Nucleus accumbens (tissue), 56 donors: Measurements from ENCODE around the gene RSAD1.

Source experiments
- DNase-seq, 56 donors: peaks; one replicate each; lab custom pipeline; 2025; lab: John Stamatoyannopoulos, UW

The RSAD1 gene

DNA sequence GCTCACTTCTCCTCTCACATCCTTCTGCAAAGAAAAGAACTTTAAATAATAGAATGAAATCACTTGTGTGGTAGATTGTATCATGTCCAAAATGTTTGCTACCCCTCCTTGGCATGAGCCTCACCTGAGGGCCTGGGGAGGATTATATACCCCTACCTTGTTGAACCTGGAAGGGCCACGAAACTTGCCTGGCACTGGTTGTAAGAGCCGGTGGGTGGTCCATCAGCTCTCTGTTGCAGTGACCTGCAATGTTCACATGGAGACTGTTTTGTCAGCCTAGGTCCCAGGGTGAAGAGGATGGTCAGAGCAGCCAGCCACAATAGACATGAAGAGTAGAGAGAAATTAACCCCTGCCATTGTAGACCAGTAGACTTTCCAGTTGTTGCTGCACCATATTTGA, 10.2 kb downstream of the RSAD1 start:
- DNase-seq = no peak

DNA sequence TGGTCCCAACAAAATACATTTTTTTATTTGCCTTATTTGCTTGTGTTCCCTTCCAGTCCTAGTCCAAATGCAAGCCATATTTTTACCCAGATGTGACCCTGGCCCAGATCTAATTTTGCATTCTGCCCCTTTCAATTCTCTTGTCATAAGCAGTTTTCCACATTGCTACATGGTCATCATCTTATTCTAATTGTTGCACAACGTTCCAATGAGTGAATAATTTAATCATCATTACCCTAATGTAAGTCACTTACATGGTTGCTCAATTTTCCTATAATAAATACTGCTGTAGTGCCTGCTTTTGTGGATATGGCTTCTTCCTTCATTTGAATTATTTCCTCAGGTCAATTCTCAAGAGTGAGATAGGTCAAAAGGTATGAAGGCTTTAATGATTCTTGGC, 12.8 kb downstream of the RSAD1 start:
- DNase-seq = no peak

DNA sequence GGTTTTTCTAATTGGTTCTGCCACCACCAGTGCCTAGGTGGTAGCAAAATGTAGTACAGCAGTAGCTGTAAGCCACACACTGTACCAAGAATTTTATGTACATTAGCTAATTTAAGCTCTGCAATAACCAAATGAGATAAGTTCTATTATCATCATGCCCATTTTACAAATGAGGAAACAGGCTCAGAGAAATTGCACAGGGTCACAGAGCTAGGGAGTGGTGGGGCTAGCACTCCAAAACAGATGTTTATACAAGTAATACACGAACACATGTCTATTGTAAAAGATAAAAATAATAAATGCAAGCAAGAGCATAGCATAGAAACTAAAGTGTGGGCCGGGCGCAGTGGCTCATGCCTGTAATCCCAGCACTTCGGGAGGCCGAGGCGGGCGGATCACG, 13.6 kb downstream of the RSAD1 start:
- DNase-seq = no peak

DNA sequence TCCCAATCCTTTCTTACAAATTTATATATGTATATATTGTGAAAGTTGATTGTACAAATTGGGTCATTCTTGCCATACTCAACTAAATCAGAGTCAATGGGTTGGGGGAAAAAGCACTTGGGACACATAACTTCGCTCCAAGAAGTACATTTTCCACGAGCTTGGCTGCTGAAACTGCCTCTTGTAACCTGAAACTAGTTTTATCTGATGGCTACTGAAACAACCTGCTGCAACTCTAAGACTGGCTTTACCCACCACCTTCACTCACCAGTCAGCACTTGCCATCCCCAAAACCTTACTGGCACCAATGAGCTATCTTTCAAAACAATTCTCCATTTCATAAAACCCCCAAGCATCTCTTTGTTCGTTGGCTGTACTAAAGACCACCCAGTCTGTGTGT, 15.1 kb downstream of the RSAD1 start:
- no peak for DNase-seq

DNA sequence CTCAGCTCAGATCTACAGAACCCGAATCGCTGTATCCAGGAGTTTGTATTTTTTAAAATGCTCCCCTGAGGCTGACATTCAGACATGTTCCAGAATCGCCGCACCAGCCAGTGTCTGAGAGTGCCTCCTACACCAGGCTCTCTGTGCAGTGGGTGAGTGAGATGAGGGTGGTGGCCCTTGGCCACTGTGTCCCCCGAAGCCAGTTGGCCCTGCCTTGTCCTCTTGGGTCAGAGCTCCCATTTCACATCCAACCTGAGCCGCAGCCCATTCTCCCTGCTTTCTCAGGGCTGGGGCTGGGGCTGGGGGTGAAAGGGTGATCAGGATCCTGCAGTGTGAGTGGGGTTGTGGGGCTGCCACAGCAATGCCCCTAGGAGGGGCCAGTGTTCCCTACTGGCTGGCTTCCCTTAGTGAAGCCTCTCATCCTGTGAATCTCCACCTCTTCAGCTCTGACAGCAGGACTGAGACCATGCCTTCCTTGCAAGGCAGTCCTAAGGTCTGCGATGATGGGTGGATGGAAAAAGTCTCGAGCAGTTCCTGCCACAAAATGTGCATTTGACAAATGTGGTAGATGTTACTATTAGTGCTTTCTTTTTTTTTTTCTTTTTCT, 16.7 kb downstream of the RSAD1 start:
- no peak for DNase-seq

DNA sequence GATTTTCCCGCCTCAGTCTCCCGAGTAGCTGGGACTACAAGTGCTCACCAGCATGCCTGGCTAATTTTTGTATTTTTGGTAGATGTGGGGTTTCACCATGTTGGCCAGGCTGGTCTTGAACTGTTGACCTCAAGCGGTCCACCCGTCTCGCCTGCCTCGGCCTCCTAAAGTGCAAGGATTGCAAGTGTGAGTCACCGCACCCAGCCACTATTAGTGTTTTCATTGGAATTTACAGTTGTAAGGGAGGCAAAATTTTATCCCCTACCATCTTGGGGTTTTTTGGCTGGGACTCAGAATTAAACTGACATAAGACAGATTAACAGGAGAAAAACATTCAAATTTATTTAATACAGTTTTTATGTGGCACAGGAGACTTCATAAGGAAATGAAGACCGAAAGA, 17.3 kb downstream of the RSAD1 start:
- no peak for DNase-seq

DNA sequence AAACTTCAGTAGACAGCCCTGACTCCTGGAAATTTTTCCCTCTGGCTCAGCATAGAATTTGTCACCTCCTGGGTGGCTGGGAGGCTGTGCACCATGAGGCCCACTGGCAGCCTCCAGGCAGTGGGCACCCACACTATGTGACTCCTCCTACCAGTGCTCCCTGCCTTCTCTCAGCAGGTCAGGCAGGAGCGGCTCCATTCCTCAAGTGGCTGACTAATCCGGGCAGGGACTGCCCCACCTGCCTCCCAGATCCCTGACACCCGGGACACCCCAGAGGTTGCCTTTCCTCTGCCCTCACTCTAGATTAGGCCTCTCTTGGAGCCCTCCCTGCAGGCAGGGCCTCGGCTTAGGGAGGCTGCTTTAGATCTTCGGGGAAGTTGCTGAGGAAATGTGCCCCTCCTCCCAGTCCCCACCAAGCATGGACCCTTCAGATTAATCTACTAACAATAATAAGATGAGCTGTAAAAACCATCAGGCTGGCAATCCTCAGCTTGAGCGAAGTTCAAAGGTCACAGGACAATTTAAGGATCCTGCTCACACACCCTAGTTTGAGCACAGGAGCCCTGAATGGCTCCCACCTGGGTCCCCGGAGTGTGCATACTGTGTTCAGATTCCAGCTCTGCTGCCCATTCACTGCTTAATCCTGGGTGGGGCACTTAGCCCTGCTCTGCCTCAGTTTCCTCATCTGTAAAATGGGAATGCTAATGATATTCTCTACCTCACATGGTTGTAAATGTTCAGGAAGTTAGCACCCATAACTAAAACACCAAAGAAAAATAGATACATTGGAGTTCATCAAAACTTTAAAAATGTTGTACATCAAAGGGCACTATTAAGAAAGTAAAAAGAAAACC, 19.6 kb downstream of the RSAD1 start:
- DNase-seq = no peak

DNA sequence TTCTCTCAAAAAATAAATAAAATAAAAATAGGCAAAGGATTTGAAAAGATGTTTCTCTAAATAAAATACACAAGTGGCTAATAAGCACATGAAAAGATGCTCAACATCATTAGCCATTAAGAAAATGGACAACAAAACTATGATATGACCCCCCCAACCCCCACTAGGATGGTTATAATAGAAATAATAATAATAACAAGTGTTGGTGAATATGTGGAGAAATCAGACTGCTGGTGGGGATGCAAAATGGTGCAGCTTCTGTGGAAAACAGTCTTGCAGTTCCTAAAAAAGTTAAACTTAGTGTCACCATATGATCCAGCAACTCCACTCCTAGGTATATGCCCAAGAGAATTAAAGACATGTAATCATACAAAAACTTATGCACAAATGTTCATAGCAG, 20.6 kb downstream of the RSAD1 start:
- DNase-seq = no peak

DNA sequence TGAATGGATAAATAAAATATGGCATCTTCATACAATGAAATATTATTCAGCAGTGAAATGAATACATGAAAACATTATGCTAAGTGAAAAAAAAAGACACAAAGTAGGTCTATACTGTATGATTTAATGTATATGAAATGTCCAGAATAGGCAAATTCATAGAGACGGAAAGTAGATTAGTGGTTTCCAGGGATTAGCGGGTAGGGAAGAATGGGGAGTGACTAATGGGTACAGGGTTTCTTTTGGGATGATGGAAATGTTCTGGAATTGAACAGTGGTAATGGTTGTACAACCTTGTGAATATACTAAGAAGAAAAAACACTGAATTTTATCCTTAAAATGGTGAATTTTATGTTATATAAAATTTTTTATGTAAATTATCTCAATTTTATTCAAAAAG, 21.1 kb downstream of the RSAD1 start:
- no peak for DNase-seq

DNA sequence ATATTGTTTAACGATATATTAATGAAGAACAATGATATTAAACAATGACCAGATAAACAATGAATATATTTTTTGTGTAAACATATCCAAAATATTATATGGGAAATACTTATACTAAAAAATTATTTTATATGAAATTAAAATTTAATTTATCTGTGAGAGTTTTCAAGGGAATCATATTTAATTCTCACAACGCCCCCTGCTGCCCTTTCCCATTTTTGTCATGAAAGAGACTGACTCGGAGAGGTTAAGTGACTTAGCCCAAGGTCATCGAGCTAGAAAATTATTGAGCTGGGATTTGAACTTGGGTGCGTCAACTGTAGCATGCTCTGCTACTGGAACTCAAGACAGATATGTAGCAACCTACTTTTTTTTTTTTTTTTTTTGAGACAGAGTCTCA, 22.4 kb downstream of the RSAD1 start:
- DNase-seq = peak in 1 of 56 donors; percentile 9

DNA sequence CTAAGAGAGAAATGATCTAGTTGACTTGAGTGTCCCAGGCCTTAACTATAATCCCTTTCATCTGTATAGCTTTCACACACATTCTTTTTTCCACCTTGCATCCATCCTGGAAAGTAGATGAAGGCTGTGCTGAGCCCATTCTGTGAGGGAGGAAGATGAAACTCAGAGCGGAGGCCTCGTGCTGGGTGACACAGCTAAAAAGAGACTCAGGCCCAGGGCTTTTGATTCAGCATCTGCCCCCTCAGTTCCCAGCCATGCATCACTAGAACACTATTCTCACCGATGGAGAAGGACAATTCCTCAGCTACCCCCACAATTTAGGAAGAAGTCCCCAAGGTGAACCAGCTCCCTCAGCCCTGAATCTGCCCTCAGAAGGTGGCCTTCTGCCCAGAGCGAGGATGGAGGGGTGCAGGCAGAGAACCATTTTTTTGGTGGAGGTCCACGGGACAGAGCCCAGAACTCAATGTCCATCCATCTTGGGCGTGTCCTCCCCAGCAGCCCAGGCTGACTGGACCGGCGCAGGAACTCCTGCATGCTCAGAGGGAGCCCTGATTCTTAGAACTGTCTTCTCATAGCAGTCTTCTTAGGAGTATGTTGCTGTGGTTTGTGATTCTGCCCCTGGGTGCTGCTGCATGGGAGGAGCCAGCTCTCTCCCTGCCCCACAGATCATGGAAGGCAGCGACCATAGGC, 23.8 kb downstream of the RSAD1 start:
- no peak for DNase-seq

DNA sequence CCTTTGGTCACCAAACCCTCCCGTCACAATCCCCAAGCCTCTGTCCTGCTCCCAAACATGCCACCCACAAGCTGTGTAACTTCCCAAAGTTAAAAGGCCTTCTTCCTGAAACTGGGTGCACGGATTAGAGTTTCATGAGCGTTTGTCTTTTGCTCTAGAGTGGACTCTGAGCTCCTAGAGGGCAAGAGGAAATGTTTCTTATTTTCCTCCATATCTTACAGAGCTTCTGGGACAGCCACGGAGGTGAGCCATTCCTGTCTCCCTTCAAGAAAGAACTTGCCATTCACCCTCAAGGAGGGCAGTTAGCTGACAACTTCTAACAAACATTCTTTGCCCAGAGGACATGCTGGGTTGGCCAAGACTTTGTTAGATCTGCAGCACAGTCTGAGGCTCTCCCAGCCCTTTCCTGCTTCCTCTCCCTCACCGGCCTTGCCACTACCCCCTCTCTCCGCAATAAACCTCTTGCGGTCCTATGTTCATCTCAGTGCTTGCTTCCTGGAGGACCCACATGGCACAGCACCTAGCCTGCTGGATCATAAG, 27.0 kb downstream of the RSAD1 start:
- no peak for DNase-seq

DNA sequence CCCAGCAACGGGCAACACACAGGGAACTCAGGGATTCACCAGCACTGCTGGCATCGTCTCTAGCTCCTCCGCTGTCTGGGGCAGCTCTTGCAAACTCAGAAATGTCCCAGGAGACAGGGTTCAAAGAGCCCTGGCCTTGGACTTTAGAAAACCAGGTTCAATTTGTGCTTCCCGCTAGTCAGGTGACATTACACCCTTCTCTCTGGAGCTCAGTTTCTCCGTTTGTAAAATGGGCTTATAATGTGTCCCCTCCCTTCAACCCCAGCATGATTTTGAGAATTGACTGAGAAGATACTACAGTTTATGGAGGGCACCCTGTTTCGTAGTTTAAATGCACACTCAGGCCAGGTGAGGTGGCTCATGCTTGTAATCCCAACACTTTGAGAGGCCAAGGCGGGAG, 27.6 kb downstream of the RSAD1 start:
- DNase-seq = no peak

DNA sequence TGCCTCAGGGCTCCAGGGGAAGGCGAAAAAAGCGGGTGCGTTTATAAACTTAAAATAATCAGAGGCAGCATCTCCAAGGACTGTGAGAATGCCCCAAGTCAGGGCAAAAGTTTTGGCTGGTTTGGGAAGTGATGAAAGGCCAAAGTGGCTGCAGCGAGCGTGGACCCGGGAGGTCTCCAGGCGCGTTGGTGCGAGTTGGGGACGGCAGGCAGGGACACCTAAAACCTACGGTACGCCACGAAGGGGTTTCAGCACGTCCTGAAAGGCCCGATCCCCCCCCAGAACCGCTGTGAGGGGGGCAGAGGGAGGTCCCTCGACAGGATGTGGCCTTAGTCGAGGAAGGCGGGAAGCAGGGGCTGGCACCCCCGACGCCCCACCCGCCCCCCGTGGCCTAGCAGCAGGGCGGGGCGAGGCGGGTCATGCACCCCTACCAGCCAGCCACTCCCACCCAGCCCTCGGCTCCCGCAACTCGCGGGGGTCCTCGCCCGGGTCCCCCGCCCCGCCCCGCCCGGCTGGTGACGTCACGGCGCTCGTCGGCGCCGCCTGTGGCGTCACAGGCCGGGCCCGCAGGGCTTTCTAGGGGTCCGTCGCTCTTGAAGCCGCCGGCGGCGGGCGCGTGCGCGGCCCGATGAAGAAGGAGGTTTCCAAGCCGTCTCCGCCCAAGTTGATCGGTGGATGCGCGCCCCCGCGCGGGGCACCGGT, 29.4 kb downstream of the RSAD1 start, which contains the start of gene MYCBPAP:
TSS of gene MYCBPAP (plus strand) at position 569 of the 702 bp plus-strand sequence. CDS start 236 bp downstream, outside the sequence.
- peak in 50 of 56 donors; percentile 29 to 87 (median 62) for DNase-seq

DNA sequence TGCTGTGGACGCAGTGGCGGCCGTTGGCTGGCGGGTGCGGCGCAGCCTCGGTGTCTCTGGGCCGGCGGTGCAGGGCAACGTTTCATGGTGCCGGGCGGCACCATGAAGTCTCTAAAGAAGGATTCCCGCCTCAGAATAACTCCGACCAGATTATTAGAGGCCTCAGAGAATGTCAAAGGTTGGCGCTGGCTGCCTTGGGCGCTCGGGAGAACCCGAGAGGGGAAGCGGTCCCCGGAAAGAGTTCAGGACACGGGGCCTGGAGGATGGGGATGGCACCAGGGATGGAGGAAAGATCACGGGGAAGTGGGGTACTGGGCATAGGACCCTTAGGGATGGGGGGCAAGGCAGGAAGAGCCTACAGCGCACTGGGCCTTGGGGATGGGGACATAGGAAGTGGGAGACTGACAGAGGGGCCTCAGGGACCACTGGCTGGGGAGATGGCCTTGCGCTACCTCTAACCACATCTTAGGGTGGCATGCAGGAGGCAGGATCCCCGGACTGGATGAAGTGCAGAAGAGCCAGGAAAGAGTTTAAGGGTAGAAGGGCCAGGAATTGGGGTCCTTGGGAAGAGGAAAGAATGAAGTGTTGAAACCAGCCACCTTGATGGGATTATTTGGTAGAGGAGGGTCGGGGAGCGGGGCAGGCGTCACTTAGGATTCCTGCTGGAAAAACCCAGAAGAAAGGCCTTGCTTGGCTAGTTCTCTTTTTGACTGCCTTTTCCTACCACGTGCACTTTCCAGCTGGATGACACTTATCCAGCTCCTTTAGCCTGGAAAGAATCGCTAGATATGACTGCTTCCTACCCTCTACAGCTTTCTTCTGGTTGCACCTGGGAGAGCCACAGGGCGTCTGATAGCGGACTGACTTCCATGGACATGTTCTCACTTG, 30.2 kb downstream of the RSAD1 start:
- peak in 6 of 56 donors; percentile 15 to 58 (median 27) for DNase-seq

DNA sequence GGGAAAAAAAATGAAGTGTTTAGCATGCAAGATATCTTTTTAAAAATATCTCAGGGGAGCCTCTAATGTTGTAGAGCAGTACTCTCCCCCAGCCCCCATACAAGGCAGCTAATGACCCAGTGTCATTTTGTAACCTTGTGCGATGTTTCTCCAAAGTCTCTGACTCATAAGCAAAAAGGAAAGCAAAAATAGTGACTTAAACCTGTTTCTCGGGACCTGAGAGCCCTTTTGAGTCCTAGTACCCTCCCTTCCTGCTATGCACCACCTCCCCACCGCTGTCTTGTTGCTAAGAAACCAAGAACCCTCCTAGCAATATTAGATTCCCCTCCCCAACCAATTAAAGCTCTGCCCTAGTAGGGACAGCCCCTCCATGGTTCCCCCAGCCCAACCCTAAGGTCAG, 32.4 kb downstream of the RSAD1 start:
- no peak for DNase-seq

DNA sequence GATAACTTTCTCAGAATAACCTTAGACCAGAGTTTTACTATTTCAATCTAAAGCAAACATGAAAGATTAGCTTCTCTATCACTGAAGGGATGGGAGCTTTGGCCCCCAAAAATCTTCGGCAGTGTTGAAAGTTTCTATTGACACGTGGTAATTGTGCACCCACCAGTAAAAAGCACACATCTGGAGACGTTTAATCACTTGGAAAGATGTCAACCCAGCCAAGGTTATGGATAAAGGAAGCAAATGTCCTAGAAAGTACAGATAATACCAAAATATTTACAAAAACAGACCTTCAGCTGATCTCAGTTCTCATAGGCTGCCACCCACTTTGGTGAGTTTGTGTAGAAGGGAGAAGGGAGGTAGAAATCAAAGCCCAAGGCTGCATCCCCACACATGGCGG, 34.8 kb downstream of the RSAD1 start:
- DNase-seq = no peak

DNA sequence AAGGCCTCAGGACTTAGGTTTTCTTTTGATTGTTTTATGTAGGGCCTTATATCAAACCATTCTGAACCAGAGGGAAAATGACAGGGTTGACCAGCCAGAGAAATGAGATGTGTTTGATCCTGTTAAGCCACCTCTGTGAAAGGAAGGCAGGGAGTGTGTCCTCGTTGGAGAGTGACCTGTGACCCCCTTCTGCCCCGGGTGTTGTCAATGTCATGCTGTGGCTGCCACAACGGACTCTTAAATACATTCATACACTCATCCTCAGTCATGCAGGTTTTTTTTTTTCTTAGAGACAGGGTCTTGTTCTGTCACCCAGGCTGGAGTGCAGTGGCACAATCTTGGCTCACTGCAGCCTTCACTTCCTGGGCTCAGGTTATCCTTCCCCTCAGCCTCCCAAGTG, 35.7 kb downstream of the RSAD1 start:
- DNase-seq = no peak

DNA sequence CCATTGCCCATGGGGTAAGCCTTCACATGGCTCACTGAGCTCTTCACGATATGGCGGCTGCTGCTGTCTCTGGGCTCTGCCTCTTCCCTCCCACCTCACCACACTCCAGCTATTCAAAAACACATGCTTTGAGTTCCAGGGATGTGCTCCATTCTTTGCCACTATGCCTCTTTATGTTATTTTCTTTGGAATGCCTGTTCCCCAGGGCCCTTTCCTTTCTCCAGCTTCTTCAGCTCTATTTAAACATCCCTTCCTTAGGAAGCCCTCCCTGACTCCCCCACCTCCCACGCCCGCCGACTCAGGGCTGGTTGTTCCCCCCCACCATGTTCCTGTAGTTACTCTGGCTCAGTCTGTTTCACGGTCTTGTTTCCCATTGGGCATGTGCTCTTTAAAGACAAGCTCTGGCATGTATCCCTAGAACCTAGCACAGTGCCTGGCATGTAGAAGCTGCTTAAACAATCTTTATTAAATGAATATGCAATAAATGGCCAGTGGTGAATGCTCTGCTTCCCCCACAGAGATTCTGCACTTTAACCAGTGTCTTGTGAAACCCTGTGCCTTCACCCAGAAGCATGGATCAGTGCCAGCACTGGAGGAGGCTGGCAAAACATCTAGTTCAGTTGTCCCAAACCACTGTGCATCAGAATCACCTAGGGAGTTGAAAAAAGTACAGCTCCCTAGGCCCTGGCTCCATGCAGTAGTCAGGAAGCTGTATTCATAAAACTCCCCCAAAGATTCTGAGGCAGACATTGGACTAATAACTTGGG, 36.5 kb downstream of the RSAD1 start:
- DNase-seq = no peak
